HG03159 (cell line): ENCODE results near the gene PRPF40A.
A peak's percentile ranks its signal among the peaks of the same experiment; 100 is the strongest.

Experiments
- ATAC-seq: cut with Tn5 transposase; IDR thresholded peaks from one replicate; pipeline ENCODE4 v1.9.1; 2021; ENCODE audit warnings: mild to moderate bottlenecking, moderate library complexity; ENCODE audit not compliant: unreplicated experiment

The PRPF40A gene

DNA sequence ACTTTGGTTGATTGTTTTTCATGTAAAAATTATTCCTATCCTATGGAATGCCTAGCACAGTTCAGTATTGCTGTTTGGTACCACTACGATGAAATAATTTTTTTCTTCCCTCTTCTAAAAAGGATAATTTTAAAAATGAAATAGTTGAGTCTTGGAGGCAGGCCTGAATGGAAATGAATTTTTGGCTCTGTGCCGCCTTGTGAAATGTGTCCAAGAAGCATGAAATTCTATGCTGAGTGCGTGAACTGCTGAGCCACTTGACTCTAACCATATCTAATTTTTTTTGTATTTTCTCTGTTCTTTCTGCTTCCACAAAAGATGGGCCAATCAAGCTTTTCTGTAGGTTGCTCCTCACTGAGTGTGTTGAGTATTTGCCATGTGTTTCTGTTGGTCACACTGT, 95.0 kb downstream of the PRPF40A start:
- no peak for ATAC-seq

GRCh38 chr2:152620985-152621384, 96.3 kb downstream of the PRPF40A start:
- no peak for ATAC-seq

DNA sequence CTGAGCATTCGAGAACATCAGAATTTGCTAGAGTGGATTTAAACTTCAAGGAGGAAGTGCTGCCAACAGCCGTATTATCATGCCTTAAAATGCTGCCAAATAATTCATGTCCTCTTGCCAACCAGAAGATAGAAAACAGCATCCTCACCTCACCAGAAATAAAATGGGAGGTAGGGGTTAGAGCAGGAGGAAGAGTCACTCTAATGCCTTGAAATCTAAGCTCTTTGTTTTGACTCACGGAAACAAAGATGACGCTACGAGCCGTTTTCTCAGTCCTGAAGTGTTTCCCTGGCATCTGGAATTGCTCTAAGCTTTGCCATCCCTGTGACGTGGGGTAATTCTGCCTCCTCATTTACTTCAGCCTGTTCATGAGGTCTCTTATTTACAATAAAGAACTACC, 97.1 kb downstream of the PRPF40A start:
- ATAC-seq, result no peak

GRCh38 chr2:152618193-152618564, 99.1 kb downstream of the PRPF40A start:
- ATAC-seq, result no peak

GRCh38 chr2:152617456-152618192, 99.6 kb downstream of the PRPF40A start:
- ATAC-seq, result no peak

DNA sequence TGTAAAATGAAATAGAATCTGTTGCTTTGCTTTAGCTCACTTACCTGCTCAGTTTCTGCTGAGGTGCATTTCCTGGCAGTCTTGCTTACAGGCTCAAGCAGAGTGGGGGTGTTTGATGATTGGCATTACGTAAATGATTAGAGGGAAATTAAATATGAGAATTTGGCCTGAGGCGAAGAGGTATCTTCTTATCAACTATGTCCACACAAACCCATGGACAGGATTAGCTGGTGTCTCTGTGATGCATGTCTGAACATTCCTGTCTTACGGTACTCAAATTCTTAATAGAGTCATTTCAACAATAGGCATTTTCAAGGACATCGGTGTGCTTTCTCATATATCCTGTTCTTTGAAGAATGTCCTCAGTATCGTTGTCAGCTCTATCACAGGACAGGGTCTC, 102.1 kb downstream of the PRPF40A start:
- ATAC-seq, result no peak

DNA sequence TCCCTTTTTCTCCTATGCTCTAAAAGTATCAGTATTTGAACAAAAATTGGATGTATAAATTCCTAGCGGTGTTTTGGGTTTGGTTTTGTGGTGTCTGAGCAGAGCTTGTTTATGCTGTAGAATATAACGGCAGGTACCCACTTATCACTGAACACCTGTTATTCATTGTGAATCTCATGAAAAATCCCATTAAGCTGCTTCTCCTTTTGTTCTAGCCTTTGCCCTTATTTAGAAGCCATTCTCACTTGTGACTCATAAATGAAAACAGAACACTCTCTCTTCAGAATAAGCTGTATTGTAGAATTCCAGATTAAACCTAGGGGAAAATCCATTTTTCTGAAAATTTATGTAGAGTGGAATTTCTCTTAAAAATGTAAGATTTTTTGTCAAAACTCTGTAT, 104.0 kb downstream of the PRPF40A start:
- no peak for ATAC-seq

DNA sequence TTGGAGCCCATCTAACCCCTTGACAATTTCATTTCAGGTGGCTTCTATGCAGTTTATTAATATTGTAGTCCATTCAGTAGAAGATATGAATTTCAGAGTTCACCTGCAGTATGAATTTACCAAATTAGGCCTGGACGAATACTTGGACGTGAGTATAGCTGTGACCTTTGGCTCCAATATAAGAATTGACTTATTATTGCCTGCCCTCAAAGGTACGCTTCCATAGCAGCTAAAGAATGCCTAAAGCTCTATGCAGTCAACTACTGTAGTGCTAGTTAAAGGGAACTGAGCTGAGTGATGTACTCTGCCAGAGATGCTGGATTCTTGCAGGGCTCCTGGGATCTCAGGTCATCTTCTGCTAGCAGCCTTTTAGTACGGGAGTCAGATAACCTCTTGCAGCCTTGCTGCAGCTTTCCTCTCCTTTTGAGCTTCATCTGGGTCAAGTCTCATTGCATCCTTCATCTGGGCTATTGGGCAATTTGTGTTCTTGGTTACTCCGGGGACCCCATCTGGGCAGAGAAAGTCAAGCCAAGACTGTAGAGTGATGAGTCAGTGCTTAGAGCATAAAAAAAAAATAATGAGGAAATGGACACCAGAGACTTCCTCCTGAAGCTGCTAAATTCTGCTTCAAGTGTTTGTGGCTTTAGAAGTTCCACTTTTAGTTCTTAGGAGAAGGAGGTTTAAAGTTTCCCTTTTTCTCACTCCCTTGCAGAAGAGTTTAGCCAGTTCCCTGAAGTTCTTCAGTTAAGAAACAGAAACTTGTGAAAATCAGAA, 105.6 kb downstream of the PRPF40A start:
- ATAC-seq, result peak; percentile 90

DNA sequence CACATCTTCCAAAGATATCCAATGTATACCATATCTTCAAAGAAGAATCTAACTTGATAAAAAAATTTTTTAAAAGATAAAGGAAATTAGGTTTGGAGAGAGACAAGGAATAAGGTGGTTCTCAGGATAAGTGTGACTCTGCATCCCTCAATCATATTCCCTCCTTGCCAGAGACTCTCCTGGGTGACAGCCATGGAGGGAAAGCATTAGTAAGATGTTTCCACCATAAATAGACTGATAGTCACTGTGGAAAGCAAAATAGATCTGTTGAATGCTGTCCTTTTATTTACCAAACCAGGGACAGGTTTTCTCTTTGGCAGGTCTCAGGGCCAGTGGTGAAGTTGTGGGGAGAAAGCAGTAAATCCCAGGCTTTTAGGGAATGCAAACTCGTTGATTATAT, 107.6 kb downstream of the PRPF40A start:
- ATAC-seq, result no peak

GRCh38 chr2:152609154-152609553, 108.1 kb downstream of the PRPF40A start:
- ATAC-seq, result no peak

- no peak for ATAC-seq
These were observed 109.4 kb downstream of the PRPF40A start for GRCh38 chr2:152607793-152608300.

GRCh38 chr2:152606941-152607340, 110.3 kb downstream of the PRPF40A start:
- ATAC-seq, result no peak

- ATAC-seq, result no peak
These were observed 111.2 kb downstream of the PRPF40A start for GRCh38 chr2:152606081-152606480.

- ATAC-seq, result no peak
These were observed 114.1 kb downstream of the PRPF40A start for GRCh38 chr2:152603166-152603565.

DNA sequence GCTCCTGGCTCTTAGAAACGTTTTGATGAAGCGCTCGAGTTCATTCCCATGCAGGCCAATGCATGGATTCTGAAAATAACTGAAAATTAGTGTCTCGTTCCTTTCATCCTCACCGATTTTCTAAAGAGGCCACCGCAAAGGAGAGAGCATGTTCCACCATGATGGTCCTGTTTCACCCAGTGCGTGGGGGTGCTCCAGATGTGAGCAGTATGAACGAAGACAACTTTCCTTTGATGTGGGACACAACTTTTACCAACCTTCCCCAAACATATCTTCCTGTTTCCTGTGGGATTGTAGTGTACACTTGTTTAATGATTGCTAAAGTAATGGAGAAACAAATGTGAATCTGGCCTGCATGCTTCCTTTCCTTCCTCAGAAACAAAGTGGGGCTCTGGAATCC, 114.5 kb downstream of the PRPF40A start:
- ATAC-seq, result no peak
